Activated CD4-positive, CD25-positive, alpha-beta regulatory T cell treated with anti-CD3 and anti-CD28 coated beads, Interleukin-2, amount 50 U/mL, for 72 hours (primary cell): ENCODE results near the gene ZNF608.

Experiments used
- DNase-seq: peaks from one replicate; pipeline ENCODE4 v3.0.0; 2021

Gene ZNF608

GRCh38 chr5:124716169-124716568 is 30.3 kb downstream of the ZNF608 start:
- DNase-seq: no peak

GRCh38 chr5:124714910-124715309 is 31.5 kb downstream of the ZNF608 start:
- DNase-seq: no peak

GRCh38 chr5:124713595-124713994 is 32.8 kb downstream of the ZNF608 start:
- DNase-seq: no peak

GRCh38 chr5:124712731-124713305 is 33.6 kb downstream of the ZNF608 start:
- no peak for DNase-seq

GRCh38 chr5:124708086-124708485 is 38.4 kb downstream of the ZNF608 start:
- DNase-seq: no peak

- no peak for DNase-seq
These were observed 38.9 kb downstream of the ZNF608 start for GRCh38 chr5:124707520-124707919.

GRCh38 chr5:124706729-124707361 is 39.6 kb downstream of the ZNF608 start:
- DNase-seq: no peak

GRCh38 chr5:124706051-124706450 is 40.4 kb downstream of the ZNF608 start:
- DNase-seq: no peak

GRCh38 chr5:124705577-124705976 is 40.9 kb downstream of the ZNF608 start:
- DNase-seq: no peak

- no peak for DNase-seq
These were observed 41.7 kb downstream of the ZNF608 start for GRCh38 chr5:124704594-124705284.

GRCh38 chr5:124703995-124704394 is 42.4 kb downstream of the ZNF608 start:
- no peak for DNase-seq

- no peak for DNase-seq
These were observed 43.9 kb downstream of the ZNF608 start for GRCh38 chr5:124702525-124702924.

- no peak for DNase-seq
These were observed 44.5 kb downstream of the ZNF608 start for GRCh38 chr5:124701873-124702425.

GRCh38 chr5:124701016-124701415 is 45.4 kb downstream of the ZNF608 start:
- DNase-seq: no peak

- no peak for DNase-seq
These were observed 46.1 kb downstream of the ZNF608 start for GRCh38 chr5:124700333-124700732.

GRCh38 chr5:124698770-124699169 is 47.7 kb downstream of the ZNF608 start:
- no peak for DNase-seq

- DNase-seq: no peak
These were observed 48.4 kb downstream of the ZNF608 start for GRCh38 chr5:124697933-124698591.

GRCh38 chr5:124697501-124697900 is 48.9 kb downstream of the ZNF608 start:
- DNase-seq: no peak

- no peak for DNase-seq
These were observed 49.5 kb downstream of the ZNF608 start for GRCh38 chr5:124696898-124697297.
